GM23338 (cell line): ENCODE data around the gene TSEN2.

Source experiments
- EZH2phosphoT487 ChIP-seq: fragments of 200-600 bp; sonication (generic); IDR thresholded peaks from one replicate; pipeline ENCODE4 v1.8.1; 2018; ENCODE audit warnings: antibody characterized with exemption; ENCODE audit not compliant: unreplicated experiment
- POLR2AphosphoS5 ChIP-seq: IDR thresholded peaks from 2 replicates; pipeline ENCODE4 v1.6.1; 2016; ENCODE audit warnings: antibody characterized with exemption, low read depth
- TF ChIP-seq, protein P1 (sequence below), 2 experiments: fragments of 200-600 bp in 1 of 2; sonication (generic) in 1 of 2; conservative IDR thresholded peaks; 2 replicates each; pipeline versions ENCODE4 v1.5.1 to v1.6.1; 2016 to 2017; ENCODE audit warnings: antibody characterized with exemption in 2 of 2, low read depth in 2 of 2, mild to moderate bottlenecking in 2 of 2, moderate library complexity in 1 of 2

GRCh38 chr3:12471241-12471640, 13.0 kb upstream of the TSEN2 start:
- TF ChIP-seq, protein P1, sequence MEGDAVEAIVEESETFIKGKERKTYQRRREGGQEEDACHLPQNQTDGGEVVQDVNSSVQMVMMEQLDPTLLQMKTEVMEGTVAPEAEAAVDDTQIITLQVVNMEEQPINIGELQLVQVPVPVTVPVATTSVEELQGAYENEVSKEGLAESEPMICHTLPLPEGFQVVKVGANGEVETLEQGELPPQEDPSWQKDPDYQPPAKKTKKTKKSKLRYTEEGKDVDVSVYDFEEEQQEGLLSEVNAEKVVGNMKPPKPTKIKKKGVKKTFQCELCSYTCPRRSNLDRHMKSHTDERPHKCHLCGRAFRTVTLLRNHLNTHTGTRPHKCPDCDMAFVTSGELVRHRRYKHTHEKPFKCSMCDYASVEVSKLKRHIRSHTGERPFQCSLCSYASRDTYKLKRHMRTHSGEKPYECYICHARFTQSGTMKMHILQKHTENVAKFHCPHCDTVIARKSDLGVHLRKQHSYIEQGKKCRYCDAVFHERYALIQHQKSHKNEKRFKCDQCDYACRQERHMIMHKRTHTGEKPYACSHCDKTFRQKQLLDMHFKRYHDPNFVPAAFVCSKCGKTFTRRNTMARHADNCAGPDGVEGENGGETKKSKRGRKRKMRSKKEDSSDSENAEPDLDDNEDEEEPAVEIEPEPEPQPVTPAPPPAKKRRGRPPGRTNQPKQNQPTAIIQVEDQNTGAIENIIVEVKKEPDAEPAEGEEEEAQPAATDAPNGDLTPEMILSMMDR (conservative IDR thresholded peaks at IDR 0.05; ENCODE audit: low read depth in 2 of 2) = peak; percentile 19 to 31; a peak in 2 of 4 replicates
- TF ChIP-seq EZH2phosphoT487 (no peak), POLR2AphosphoS5 (no peak)
